Right renal pelvis (tissue), 4 donors: ENCODE measurements around the gene ACTR3. TPM values are rescaled to one million over a fixed set of nuclear protein-coding genes. Genes with fewer than 3 reads are reported as not detected.

ENCODE experiments used
- DNase-seq, 4 donors: peaks; one replicate each; pipeline ENCODE4 v3.0.0-alpha.2; 2013; ENCODE audit warnings: low read depth in 4 of 4, low spot score in 3 of 4, missing footprints in 1 of 4
- polyA plus RNA-seq, 4 donors: library from polyadenylated mRNA; unstranded; fragments of 120-200 nt; gene quantifications; one replicate each; pipeline ENCODE4 v1.2.1, GENCODE V29; 2013; ENCODE audit not compliant: insufficient read length in 4 of 4

ACTR3 gene
- polyA plus RNA-seq, 4 donors: 161 to 182 (median 175) TPM

DNA sequence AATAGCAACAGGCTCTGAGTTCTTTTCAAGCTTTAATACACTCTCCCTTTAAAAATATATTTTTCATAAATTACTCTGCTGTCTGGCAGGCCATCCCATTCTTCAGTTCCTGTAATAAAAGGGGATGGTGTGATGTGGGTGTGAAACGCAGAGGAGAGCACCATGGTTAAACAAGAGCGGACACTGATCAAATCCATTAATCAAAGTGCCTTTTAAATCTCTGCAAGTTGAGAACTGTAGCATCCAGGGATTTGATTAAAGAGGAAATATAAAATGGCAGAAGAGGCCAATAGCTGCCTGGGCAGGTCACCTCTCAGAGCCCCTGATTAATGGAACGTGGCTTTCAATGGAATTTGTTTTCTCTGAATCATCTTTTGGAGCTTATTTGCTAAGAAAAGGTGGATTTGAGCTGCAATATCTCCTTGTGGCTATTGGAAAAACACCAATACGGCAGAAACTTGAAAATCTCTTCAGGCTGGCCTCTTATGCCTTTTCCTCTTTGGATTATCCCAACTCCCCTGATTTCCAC lies 96.9 kb downstream of the ACTR3 start:
- DNase-seq: no peak

DNA sequence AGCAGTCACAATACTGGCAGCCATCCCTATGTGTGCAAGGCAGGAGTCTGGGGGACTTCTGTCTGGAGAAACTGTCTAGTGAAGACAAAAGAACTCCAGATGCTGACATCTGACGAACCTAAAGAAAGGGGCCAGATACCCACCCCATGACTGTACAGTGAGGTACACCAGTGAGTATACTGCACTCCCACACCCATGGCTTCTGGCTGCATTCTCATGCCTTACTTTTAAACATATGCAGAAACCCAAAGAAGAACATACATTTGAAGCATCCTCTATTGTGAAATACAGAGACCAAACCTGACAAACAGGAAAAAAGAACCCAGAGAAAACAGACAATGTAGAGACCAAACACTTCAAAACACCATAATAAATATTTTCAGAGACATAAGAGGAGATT lies 102.2 kb downstream of the ACTR3 start:
- no peak for DNase-seq

DNA sequence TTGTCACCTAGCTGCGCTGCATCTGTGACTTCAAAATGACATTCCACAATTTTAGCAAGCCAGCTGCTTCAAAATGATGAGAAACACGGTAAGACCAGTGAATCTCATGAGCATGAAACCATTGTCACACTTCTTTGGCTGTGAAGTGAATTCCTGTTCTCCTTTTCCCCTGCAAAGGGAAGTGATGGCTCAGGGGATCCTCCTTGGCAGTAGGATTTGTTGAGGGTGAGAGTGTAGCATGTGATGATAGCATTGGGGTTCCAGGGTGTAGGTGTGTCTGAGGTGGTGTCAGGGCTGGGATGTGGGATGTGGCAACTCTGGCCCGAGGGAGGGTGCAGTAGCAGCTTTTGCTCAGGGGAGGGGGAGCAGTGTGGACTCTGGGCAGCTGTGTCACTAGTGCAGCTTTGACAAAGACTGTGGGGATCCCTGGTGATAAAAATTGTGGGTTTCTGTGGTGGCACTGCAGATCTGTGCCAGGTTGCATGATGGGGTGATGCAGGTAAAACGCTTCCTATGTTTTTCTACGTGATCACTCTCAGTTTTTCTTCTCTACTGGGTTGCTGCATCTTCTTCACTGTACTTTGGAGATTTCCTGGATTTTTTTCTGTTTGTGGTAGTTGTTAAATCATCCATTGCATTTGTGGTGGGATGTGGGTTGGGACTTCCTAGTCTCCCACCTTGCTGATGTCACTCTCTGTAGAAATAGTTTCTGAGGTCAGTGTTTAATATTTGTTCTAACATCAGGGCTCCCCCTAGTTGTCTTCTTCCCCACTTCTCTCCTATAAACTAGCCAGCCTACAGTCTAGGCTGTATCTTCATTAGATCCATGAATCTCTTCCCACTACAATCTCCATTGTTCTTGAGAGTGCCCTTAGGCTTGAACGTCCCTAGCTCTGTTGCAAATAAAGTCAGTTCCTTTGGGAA lies 107.0 kb downstream of the ACTR3 start:
- no peak for DNase-seq

DNA sequence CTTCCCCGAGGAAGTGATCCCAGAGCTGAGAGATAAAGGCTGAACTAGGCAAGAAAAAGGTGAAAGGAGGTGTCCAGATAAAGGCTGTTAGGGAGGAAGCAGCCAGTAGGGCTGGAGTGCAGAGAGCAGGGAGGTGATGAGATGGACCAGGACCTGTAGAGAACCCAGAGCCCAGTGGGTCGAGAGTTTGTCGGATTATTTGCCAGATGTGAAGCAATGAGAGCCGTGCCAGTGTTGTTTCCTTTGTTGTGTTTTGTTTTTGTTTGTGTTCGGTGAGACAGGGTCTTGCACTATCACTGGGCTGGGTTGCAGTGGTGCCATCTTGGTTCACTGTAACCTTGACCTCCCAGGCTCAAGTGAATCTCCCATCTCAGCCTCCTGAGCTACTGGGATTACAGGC lies 111.3 kb downstream of the ACTR3 start:
- no peak for DNase-seq

DNA sequence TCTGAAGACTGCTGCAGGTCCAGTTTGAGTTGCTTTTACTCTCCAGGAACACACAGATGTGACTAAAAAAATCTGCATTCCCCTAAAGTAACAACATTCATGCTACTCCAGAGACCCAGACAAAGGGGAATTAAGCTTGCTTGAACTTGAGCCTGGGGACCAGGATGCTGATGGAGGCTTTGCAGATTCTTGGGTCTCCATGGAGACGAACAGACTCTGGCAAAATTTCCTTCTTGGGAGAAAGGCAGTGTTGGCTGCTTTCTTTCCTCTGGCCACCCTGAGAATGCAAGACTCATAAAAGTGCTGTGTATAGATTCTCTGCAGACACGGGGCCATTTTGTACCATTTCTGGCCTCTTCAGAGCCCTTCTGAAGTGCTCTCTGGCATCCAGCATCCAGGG lies 112.0 kb downstream of the ACTR3 start:
- DNase-seq: no peak

DNA sequence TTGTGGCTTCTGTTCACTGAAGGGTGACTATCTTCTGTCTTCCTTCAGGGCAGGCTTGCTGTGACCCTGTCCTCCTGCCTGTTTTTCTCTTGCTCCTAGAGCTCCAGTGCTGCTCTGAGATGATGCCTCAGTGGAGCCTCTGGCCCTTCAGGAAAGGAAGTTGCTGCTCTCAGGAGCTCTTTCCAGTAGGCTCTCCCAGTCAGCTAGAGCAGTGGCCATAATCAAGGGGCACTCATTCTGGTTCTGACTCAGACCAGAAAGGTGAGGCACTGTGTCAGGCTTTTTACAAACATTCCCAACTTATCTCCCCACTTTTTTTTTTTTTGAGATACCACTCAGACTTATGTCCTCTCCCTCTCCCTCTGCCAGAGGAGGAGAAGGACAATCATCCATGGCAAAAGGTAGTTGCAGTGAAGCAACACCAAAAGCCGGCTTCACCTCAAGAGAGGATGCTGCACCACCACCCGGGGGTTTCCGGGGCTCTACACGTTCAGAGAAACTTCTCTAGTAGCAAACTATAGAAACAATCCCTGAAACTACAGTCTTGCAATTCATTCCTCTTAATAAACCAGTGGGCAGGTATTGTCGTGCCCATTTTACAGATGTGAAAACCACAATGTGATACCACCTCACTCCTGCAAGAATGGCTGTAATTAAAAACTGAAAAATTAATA lies 115.4 kb downstream of the ACTR3 start:
- DNase-seq: no peak

DNA sequence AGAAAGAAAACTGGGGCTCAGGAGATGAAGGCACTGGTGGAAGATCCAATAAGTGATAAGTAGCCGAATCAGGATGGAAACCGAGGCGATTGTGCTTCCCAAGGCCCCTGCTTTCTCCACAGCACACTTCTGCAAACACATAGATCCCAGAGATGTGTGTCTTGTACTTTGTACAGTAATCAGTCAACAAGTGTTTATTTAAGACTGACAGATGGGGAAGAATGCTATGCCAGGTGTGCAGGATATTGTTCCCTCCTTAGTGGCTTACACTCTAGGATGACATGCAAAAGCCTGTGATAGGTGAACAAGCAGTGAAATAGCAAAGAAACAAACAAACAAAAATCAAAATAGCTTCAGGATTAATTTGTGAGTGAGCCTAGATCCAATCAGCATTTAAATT lies 116.6 kb downstream of the ACTR3 start:
- no peak for DNase-seq

DNA sequence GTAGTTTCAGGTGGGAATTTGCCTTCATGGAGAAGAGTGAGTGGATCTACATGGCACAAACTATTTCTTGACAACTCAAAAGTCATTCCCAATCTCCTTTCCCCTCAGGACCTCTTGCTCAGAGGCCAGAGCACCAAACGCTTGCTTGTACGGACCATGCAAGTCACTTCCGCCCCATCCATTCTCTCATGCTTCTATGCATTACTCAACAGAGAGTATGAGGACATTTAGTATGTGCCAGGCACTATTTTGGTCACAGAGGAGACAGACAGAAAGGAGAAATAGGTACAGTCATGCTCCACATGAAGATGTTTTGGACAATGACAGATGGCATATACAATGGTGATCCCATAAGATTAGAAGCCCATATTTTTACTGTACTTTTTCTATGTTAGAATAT lies 117.5 kb downstream of the ACTR3 start:
- DNase-seq: no peak

DNA sequence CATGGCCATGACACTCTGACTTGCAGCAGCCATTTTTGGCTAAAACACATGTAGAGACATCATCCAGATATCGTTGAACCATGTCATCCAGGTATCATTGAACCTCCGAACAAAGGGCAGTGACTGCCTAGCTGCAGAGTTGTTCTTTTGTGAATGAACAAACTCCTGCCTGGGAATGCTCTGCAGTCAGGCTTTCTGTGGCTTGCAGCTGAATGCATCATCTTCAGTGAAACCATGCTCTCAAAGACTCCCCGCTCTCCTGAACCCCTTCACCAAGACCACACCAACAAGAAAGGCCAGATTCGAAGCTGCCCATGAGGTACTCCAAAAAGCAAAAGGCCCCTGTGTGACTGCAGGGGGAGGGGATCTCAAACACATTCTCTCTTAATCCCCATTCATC lies 118.8 kb downstream of the ACTR3 start:
- no peak for DNase-seq

DNA sequence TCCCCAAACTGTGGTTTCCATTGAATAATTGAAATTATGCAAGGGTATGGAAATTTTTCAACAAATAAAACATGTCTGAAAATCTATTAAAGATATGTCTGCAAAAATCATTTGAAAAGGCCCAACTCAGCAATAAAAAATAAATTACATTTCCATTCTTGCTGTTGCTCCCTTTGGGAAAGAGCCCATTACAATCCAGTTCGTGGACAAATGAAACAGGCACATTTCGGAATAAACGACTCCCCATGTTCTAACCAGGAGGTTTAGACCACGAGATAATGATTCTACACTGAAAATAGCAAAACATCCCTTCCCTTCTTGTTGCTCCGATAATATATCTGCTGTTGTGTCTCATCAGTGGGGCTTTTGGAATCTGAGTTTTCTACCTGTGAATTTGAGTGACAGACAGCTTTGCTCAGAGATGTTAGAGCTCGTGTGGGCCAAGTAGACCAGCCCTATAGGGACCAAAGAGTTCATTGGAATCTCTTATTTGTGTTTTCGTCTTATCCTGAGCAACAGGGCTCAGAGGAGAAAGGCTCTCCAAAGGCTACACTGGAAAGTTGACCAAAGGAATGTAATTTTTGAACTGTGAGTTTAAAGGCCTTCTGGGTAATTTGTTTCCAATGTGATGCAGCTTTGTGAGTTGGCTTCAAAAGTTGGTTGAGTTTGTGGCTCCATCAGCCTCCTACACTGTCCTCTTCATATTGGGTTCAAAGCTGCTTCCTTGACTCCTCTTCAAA lies 119.5 kb downstream of the ACTR3 start:
- no peak for DNase-seq

DNA sequence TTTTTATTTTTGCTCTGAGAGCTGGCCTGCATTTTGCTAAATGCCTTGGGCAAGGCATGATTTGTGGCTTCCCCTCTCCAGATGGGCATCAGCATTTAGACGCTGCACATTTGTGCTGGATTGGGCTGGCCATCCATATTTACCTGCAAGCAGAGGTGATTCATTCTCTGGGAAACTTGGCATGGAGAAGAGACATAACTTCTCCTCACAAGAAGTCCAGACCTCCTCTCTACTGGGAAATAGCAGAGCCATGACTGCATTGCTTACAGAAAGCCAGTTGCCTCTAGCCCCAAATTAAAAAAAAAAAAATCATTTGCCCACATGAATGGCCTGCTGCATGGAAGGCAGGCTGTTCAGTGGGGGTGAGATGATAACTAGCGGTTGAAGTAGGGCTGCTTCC lies 120.1 kb downstream of the ACTR3 start:
- DNase-seq: no peak

DNA sequence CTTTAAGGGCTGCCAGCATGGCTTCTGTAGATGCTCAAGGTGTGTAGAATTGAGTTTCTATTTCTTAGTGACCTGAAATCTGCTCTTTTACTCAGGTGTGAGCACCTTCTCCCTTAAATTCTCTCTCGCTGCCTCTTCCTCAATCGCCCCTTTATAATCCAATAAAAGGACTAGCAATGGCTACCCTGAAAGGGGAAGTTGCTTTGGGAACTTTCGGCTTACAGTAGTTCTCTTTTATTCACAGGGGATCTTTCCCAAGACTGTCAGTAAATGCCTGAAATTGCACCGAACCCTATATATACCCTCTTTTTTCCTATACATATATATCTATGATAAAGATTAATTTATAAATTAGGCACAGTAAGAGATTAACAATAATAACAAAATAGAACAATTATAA lies 121.8 kb downstream of the ACTR3 start:
- no peak for DNase-seq

Other genes with a start within 250 kb of the ACTR3 start
- 100 to 1,000 TPM; 115 to 144 (median 138) TPM for gene SLC35F5, start 133.4 kb upstream of the ACTR3 start, polyA plus RNA-seq